Astrocyte of the spinal cord (primary cell): ENCODE results near the gene FOXD4L6.
"Not testable (repeated sequence)": the region's sequence is repeated elsewhere in the genome, so short reads cannot be mapped to it uniquely, and the experiment has no call there.

ENCODE experiments used
- DNase-seq: peaks from one replicate; pipeline ENCODE4 v3.0.0; 2011; ENCODE audit warnings: low read depth, low spot score
- H3K4me3 ChIP-seq: 2 replicates; pipeline ENCODE4 v1.5.1; 2011; ENCODE audit warnings: low read depth, mild to moderate bottlenecking, low read length, moderate library complexity
- in situ Hi-C: cut with HindIII; loops from 2 replicates; pipeline ENCODE4 v1.10.0; 2017; ENCODE audit warnings: low sequenced_read_pairs
- TF ChIP-seq, protein P1 (sequence below): IDR thresholded peaks from 2 replicates; pipeline ENCODE4 v1.5.1; 2012; ENCODE audit warnings: low read depth, mild to moderate bottlenecking, low read length, inconsistent platforms

FOXD4L6 gene

DNA sequence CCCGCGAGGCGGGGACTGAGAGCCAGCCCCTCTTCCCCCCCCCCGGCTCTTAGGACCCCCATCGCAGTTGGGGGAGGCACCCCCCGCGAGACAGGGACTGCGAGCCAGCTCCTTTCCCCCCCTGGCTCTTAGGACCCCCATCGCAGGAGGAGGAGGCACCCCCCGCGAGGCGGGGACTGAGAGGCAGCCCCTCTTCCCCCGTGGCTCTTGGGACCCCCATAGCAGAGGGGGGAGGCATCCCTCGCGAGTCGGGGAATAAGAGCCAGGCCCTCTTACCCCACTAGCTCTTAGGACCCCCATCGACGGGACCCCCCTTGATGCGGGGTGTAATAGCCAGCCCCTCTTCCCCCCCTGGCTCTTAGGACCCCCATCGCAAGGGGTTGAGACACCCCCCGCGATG, 19.7 kb downstream of the FOXD4L6 start:
- DNase-seq, H3K4me3 ChIP-seq, in situ Hi-C loops: not testable (repeated sequence)

DNA sequence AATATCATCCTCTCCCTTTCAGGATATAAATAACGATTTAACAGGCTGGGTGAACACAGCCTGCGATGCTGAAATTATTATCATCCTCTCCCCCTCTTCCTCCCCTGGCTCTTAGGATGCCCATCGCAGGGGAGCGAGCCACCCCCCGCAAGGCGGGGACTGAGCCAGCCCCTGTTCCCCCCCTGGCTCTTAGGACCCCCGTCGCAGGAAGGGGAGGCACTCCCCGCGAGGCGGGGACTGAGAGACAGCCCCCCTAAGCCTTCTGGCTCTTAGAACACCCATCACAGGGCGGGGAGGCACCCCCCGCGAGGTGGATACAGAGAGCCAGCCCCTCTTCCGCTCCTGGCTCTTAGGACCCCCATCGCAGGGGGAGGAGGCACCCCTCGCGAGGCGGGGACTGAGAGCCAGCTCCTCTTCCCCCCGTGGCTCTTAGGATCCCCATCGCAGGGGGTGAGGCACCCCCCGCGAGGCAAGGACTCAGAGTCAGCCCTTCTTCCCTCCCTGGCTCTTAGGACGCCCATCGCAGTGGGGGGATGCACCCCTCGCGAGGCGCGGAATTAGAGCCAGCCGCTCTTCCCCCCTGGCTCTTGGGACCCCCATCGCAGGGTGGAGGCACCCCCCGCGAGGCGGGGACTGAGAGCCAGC, 21.9 kb downstream of the FOXD4L6 start:
- in situ Hi-C loops, DNase-seq, H3K4me3 ChIP-seq: not testable (repeated sequence)

DNA sequence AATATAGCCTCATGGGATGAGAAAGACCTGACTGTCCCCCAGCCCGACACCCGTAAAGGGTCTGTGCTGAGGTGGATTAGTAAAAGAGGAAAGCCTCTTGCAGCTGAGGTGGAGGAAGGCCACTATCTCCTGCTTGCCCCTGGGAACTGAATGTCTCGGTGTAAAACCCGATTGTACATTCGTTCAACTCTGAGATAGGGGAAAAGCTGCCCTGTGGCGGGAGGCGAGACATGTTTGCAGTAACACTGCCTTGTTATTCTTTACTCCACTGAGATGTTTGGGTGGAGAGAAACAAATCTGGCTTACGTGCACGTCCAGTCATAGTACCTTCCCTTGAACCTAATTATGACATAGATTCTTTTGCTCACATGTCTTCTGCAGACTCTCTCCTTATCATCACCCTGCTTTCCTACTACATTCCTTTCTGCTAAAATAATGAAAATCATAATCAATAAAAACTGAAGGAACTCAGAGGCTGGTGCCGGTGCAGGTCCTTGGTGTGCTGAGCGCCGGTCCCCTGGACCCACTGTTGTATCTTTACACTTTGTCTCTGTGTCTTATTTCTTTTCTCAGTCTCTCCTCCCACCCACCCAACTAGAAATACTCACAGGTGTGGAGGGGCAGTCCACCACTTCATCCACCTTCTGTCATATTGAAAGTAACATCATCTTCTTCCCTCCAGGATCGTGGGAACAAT, 22.8 kb downstream of the FOXD4L6 start:
- DNase-seq, in situ Hi-C loops, H3K4me3 ChIP-seq: not testable (repeated sequence)

DNA sequence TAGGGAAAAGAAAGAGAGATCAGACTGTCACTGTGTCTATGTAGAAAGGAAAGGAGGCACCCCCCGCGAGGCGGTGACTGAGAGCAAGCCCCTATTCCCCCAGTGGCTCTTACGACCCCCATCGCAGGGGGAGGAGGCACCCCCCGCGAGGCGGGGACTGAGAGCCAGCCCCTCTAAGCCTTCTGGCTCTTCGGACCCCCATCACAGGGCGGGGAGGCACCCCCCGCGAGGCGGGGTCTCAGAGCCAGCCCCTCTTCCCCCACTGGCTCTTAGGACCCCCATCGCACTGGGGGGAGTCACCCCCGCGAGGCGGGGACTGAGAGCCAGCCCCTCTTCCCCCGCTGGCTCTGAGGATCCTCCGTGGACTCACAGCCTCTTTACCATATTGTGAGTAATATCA, 23.9 kb downstream of the FOXD4L6 start:
- H3K4me3 ChIP-seq, in situ Hi-C loops, DNase-seq: not testable (repeated sequence)

DNA sequence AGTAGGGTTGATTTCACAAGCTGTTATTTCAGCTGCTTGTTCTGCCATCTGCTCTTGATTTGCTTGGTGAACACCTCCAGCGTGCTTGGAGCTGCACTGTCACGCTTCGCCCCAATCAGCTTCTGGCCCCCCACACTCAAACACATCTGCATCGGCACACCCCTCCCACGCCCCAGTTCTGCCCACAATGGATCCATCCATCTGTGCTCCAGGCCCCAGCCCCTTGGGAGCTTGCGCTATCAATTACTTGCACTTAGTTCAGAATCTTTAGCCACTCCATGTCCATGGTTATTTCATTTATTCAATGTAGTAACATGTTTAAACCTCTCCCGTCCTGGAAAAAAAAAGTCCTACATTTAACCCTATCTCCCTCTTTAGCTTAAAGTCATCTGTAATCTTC, 28.0 kb downstream of the FOXD4L6 start:
- in situ Hi-C loops, H3K4me3 ChIP-seq, DNase-seq: not testable (repeated sequence)

DNA sequence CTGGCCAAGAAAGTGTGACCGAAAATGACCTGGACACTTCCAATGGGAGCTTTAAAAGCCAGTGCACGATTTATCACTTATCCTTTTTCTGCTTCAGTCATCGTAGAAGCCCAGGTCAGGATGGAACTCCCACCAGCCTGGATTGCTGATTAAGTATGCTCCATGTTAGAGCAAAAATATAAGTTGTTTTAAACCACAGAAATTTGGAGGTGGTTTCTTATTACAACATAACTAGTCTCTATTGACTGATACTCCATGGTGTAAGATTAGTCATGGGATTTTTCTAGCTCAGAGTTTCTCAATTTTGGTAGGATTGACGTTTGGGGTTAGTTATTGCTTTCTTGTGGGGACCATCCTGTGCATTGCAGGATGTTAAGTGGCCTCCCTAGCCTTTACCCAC, 29.7 kb downstream of the FOXD4L6 start:
- in situ Hi-C loops, DNase-seq, H3K4me3 ChIP-seq: not testable (repeated sequence)

DNA sequence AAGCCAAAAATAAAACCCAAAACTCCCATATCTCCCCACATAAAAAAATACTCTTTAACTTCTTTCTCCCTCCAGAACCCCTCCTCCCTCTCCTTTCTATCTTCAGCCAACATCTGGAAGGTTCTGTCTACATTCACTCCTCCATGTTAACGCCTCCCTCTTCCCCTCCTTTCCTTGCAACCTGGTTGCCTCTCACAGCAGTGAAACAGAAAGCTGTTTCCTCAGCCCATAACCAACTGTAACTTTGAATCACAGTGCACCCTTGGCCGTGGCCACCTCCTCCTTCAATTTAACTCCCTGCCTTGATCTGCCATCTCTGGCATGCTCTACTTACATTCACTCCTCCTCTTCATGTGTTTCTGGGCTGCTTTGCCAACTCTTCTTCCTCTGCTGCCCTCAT, 33.4 kb downstream of the FOXD4L6 start:
- DNase-seq, H3K4me3 ChIP-seq, in situ Hi-C loops: not testable (repeated sequence)

DNA sequence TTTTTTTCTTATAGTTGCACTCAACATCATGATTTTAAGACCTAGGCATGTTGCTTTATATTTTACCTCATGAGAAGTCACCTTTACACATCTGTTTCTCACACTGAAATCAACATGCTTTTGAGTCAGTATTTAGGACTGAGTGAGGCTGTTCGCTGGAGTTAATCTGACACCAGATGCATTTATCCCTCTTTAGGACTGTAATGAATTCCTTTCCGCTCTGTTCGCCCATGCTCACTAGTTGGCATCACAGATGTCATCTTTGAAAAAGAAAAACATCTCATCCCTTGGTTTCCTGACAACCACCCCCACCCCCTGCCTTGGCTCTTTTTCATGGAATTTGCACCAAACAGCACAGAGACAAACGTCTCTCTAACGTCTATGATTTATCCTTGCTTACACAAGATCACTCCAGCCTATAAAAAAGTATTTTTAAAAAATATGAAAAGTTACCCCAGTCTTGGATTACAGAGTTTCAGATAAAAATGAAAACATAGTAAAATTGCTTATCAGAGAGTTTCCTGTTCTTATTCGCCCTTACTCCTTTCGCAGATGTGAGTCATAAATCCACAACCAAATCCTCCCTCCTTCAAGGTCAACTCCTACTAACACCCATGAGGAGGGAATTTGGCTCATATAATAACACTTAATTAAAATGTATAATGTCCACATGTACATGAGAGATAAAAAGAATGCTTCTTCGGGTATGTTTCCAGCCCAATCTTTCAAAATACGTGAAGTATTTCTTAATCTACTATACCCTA, 34.3 kb downstream of the FOXD4L6 start:
- H3K4me3 ChIP-seq, DNase-seq, in situ Hi-C loops: not testable (repeated sequence)

DNA sequence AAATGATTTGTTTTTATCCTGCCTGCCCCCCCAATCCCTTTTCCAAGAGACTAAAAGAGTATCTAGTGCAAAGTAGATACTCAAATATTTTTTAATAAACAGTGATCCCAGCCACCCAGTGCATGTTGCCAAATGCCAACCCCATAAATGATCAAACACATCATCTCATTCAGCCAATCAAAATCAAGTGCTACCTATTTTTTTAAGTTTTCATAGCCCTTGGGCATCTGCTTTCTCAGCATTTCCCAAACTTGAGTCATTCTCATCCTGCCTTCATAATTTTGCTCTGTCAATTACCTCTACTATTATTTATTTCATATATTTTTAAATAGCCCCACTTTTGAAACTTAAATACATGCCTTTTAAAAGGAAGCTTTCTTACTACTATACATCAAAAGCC, 37.6 kb downstream of the FOXD4L6 start:
- DNase-seq, H3K4me3 ChIP-seq, in situ Hi-C loops: not testable (repeated sequence)

DNA sequence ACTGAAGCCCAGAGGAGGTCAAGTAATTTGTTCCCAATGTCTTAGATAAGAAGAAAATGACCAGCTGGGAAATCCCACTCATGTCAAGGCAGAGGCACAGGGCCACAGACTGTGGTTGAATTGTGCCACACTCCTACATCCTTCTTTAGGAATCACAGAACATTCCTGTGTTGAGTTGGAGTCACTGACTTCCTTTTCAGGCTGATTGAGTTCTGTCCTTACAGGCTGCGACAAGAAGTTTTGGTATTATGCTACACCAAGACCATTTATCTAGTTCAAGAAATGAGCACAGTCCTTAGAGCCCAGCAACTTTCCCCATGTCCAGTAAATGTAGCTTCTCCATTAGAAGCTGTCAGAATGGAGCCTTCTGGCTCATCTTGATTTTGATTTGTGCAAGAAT, 38.1 kb downstream of the FOXD4L6 start:
- H3K4me3 ChIP-seq, in situ Hi-C loops, DNase-seq: not testable (repeated sequence)

DNA sequence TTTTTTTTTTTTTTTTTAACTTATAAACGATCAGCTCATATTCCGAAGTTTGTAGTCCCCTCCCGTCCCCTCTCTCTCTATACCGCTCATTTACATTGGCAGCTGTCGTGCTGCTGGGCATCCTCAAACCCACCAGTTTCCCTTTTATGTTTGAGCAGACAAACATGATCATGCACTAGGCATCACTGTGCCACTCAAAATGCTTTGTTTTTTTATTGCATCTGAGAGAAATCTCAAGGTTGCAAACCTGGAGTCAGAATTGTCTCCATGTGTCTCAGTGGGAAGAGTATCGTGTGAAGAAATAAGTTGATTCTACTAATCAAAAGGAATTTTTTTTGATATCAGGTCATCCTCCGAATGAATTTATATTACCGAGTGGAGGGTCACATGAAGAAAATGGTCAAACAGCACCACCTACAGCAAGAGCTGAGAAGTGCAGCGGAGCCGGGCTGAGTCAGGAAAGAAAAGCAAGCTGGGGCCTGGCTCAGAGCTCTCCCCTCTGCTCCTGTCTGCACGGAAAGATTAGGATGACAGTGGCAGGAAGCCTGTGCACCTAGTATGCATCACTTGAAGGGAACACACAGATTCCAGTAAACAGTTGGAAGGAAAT, 39.9 kb downstream of the FOXD4L6 start:
- in situ Hi-C loops, H3K4me3 ChIP-seq, DNase-seq: not testable (repeated sequence)
- TF ChIP-seq, protein P1, sequence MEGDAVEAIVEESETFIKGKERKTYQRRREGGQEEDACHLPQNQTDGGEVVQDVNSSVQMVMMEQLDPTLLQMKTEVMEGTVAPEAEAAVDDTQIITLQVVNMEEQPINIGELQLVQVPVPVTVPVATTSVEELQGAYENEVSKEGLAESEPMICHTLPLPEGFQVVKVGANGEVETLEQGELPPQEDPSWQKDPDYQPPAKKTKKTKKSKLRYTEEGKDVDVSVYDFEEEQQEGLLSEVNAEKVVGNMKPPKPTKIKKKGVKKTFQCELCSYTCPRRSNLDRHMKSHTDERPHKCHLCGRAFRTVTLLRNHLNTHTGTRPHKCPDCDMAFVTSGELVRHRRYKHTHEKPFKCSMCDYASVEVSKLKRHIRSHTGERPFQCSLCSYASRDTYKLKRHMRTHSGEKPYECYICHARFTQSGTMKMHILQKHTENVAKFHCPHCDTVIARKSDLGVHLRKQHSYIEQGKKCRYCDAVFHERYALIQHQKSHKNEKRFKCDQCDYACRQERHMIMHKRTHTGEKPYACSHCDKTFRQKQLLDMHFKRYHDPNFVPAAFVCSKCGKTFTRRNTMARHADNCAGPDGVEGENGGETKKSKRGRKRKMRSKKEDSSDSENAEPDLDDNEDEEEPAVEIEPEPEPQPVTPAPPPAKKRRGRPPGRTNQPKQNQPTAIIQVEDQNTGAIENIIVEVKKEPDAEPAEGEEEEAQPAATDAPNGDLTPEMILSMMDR: peak; percentile 12

DNA sequence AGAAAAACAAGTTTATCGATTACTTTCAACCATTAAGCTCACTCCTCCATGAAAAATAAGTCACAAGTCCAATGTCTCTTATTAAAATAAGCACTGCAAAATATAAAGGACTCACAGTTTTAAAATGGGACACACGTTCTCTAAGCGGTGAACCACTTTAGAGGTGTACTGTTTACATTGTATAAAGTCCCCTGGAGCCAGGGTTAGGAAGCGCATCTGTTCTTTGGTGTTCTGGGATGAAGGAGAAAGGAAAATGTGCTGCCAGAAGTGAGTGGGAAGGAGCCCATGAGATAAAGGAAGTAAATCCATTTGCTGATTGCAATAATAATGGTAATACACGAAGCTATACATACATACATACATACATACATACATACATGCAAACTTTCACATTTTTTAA, 40.6 kb downstream of the FOXD4L6 start:
- DNase-seq, H3K4me3 ChIP-seq, in situ Hi-C loops: not testable (repeated sequence)

DNA sequence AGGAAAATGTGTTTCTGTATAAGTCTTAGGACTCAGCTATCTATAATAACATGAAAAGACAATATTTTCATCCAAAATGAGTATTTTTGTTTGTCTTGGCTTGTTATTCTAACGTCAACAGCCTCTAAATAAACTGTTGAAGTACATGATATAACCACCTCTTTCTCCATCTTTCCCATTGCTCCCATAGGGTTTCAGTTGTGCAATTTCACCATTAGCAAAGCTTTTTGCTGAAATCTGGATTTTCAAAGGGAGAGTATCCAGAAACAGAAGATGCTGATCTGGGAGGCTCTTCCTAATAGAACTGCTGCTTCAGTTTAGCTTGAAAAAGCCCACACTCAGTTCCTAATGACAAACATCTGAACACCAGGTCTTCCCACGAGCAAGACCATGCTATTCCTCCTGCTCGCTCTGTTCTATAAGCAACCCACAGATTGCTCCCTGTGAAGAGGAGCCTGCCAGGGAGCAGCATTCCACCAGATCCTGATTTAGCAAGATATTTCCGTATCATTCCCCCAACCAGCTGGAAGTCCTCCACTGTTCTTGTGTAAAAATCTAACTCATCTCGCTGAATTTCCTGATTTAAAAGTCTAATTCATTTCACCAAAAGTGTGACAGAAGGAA, 41.2 kb downstream of the FOXD4L6 start:
- peak; percentile 3 for DNase-seq
- in situ Hi-C loops, H3K4me3 ChIP-seq: not testable (repeated sequence)

DNA sequence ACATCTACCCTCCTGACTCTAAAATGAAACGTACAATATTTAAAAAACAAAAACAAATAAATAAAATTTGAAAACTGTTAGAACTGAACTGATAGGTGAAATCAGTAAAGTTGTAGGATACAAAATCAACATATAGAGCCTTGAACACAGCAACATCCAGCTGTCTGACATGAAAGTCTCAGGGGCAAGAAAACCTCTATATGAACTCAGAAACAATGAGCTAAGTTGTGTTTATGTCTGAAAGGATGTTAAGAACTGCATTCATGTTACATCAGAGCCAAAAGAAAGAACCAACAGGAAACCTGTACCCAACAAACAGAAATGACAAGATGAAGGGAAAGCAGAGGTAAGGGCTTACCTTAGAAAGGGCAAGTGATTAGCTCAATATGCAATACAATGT, 41.8 kb downstream of the FOXD4L6 start:
- DNase-seq, in situ Hi-C loops, H3K4me3 ChIP-seq: not testable (repeated sequence)

DNA sequence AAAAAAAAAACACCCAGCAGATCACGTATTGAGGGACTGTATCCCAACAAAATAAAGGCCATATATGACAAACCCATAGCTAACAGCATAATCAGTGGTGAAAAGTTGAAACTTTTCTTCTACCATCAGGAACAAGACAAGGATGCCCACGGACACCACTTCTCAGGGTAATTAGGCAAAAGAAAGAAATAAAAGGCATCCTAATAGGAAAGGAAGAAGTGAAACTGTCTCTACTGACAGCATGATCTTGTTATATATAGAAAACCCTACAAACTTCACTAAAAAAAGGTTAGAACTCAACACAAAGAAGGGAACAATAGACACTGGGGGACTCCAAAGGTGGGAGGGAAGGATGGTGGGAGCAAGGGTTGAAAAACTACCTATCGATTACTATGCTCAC, 42.3 kb downstream of the FOXD4L6 start:
- H3K4me3 ChIP-seq, in situ Hi-C loops, DNase-seq: not testable (repeated sequence)

DNA sequence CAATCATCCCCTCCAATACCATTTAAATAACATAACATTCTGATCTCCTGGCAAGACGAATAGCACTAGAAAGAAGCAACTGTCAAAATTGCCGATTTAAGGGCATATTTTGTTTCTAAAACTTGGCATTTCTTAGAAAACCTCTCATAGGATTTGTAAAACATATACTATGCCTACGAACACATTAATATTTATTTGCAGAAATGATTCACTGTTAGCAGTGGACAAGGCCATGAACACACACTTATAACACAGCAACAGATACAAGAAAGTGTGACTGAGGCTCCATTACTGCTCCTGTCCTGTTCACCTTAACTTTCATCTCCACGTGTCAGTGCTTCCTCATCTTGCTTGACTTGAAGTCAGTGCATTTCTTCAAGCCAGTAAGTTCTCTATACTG, 46.1 kb downstream of the FOXD4L6 start:
- in situ Hi-C loops, DNase-seq, H3K4me3 ChIP-seq: not testable (repeated sequence)
